Calu3 (cell line): Measurements from ENCODE around the gene FAM117B. TPM values are rescaled to one million over a fixed set of nuclear protein-coding genes. Genes with fewer than 3 reads are reported as not detected.

Experiments
- BruUV-seq: library from RNA; stranded (reverse); fragments of 400-500 nt; replicated peaks from 2 replicates; lab custom pipeline; 2021; lab: Mats Ljungman, UMichigan
- CTCF ChIA-PET: fragments of 300-600 bp; sonication (Branson Sonifier 250); formaldehyde crosslinking; loops from one replicate; lab custom pipeline; 2022; ENCODE audit warnings: antibody characterized with exemption; lab: Charles Lee
- DNase-seq: peaks from one replicate; pipeline ENCODE4 v3.0.0; 2022
- H3K27ac Mint-ChIP-seq: one replicate; pipeline ENCODE4 v1.8.0; 2022; ENCODE audit warnings: mixed read lengths; ENCODE audit not compliant: unreplicated experiment
- H3K27me3 Mint-ChIP-seq: one replicate; pipeline ENCODE4 v1.8.0; 2022; ENCODE audit warnings: mixed read lengths; ENCODE audit not compliant: unreplicated experiment
- H3K36me3 Mint-ChIP-seq: one replicate; pipeline ENCODE4 v1.8.0; 2022; ENCODE audit warnings: mild to moderate bottlenecking, moderate library complexity, mixed read lengths; ENCODE audit not compliant: insufficient read depth, unreplicated experiment
- H3K4me1 Mint-ChIP-seq: one replicate; pipeline ENCODE4 v1.8.0; 2022; ENCODE audit warnings: mild to moderate bottlenecking, low read depth, mixed read lengths; ENCODE audit not compliant: unreplicated experiment
- H3K4me3 Mint-ChIP-seq: one replicate; pipeline ENCODE4 v1.8.0; 2022; ENCODE audit warnings: mild to moderate bottlenecking, low read depth, moderate library complexity, mixed read lengths; ENCODE audit not compliant: unreplicated experiment
- H3K9me3 Mint-ChIP-seq: one replicate; pipeline ENCODE4 v1.8.0; 2022; ENCODE audit warnings: low read depth, mixed read lengths; ENCODE audit not compliant: unreplicated experiment
- CTCF ChIP-seq: fragments of 200-600 bp; IDR thresholded peaks from one replicate; pipeline ENCODE4 v1.8.0; 2022; ENCODE audit warnings: antibody characterized with exemption; ENCODE audit not compliant: unreplicated experiment
- intact Hi-C: fragments of 100-400 bp; cut with micrococcal nuclease; formaldehyde crosslinking; loops from one replicate; pipeline ENCODE4 v1.10.0; 2022; ENCODE audit not compliant: unreplicated experiment
- total RNA-seq: library from RNA; stranded (reverse); gene quantifications from 2 replicates; pipeline ENCODE4 v1.2.3, GENCODE V29; 2022

Gene FAM117B
- total RNA-seq, 1 experiment from 2014 or later: 7.5 TPM

DNA sequence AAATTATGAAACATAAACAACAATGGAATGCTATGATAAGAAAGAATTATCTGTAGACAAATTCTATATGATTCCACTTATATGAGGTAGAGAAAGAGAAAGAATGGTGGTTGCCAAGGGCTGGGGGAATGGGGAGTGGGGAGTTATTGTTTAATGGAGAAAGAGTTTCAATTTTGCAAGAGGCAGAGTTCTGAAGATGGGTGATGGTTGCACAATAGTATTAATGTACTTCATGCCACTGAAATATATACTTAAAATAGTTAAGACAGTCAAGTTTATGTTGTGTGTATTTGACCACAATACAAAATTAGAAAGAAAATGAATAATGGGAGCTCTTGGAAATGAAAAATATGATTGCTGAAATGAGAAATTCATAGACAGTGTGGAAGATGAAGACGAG, 22.6 kb upstream of the FAM117B start:
- Mint-ChIP-seq H3K4me3 (no peak overlapping the region), H3K4me1 (no peaks in the 10 kb centered on the region), H3K9me3 (no peaks in the 10 kb centered on the region), H3K27ac (no peak overlapping the region), H3K27me3 (no peaks in the 10 kb centered on the region), H3K36me3 (no peaks in the 10 kb centered on the region)
- no peak for DNase-seq
- intact Hi-C loops: no loop called here
- no peak for TF ChIP-seq CTCF
- no TSS peak for BruUV-seq
- CTCF ChIA-PET: no interaction called here

GRCh38 chr2:202613479-202613878, 21.3 kb upstream of the FAM117B start:
- CTCF ChIA-PET: interaction anchor here (0.6 kb wide), 1 partner anchor 577 kb away, joined by 3 read pairs; no protein-coding TSS in a partner anchor
- no peak overlapping the region for H3K4me3 Mint-ChIP-seq
- DNase-seq: no peak
- no peak for TF ChIP-seq CTCF
- intact Hi-C loops: no loop called here
- H3K4me1 Mint-ChIP-seq: no peaks in the 10 kb centered on the region
- H3K9me3 Mint-ChIP-seq: no peaks in the 10 kb centered on the region
- no peaks in the 10 kb centered on the region for H3K27me3 Mint-ChIP-seq
- no TSS peak for BruUV-seq
- H3K36me3 Mint-ChIP-seq: no peaks in the 10 kb centered on the region
- no peak overlapping the region for H3K27ac Mint-ChIP-seq

- no peaks in the 10 kb centered on the region for H3K4me1 Mint-ChIP-seq
- no TSS peak for BruUV-seq
- H3K27me3 Mint-ChIP-seq: no peaks in the 10 kb centered on the region
- intact Hi-C loops: no loop called here
- H3K4me3 Mint-ChIP-seq: no peak overlapping the region
- CTCF ChIA-PET: no interaction called here
- no peak for DNase-seq
- no peak overlapping the region for H3K27ac Mint-ChIP-seq
- no peaks in the 10 kb centered on the region for H3K36me3 Mint-ChIP-seq
- TF ChIP-seq CTCF: no peak
- no peaks in the 10 kb centered on the region for H3K9me3 Mint-ChIP-seq
These were observed 10.6 kb upstream of the FAM117B start for GRCh38 chr2:202624133-202624532.

DNA sequence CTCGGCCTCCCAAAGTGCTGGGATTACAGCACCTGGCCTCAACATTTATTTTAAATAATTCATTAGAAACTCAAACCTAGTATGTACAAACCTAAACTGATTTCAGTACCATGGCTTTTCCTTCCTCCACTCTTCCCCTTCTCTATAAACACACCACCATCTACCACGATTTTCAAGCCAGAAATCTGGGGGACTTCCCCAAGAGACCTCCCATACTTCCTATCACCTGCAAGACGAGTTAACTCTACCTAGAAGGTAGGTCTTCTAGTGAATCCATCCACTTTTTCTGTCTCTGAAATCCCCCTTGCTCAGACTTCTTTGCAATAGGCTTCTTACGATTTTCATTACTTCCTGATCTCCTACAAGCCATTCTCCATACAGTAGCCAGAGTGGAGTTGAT, 7.7 kb upstream of the FAM117B start:
- Mint-ChIP-seq H3K36me3 (no peaks in the 10 kb centered on the region), H3K9me3 (no peaks in the 10 kb centered on the region), H3K27ac (no peak overlapping the region), H3K27me3 (no peaks in the 10 kb centered on the region), H3K4me3 (no peak overlapping the region), H3K4me1 (no peaks in the 10 kb centered on the region)
- BruUV-seq: no TSS peak
- CTCF ChIA-PET: no interaction called here
- no peak for TF ChIP-seq CTCF
- no peak for DNase-seq
- intact Hi-C loops: no loop called here
